ENCODE results near the gene ABCB8. TPM values are rescaled to one million over a fixed set of nuclear protein-coding genes. Genes with fewer than 3 reads are reported as not detected.

The ABCB8 gene
- total RNA-seq, 1 donor: 35.4 TPM

- no peak for DNase-seq (ENCODE audit: low read depth)
- H3K4me3 ChIP-seq (ENCODE audit: low read depth, low read length): no peak overlapping the region
- TF ChIP-seq CTCF (IDR thresholded peaks at IDR 0.05; ENCODE audit: insufficient read depth, low read depth, low read length): no peak
Observed at GRCh38 chr7:151033864-151034249, 5.6 kb downstream of the ABCB8 start.

GRCh38 chr7:151034312-151035025, 6.2 kb downstream of the ABCB8 start:
- DNase-seq (ENCODE audit: low read depth): no peak
- no peak for TF ChIP-seq CTCF (IDR thresholded peaks at IDR 0.05; ENCODE audit: insufficient read depth, low read depth, low read length)
- H3K4me3 ChIP-seq (ENCODE audit: low read depth, low read length): no peak overlapping the region

GRCh38 chr7:151035026-151035717, 6.9 kb downstream of the ABCB8 start:
- H3K4me3 ChIP-seq (ENCODE audit: low read depth, low read length): no peak overlapping the region
- no peak for DNase-seq (ENCODE audit: low read depth)
- no peak for TF ChIP-seq CTCF (IDR thresholded peaks at IDR 0.05; ENCODE audit: insufficient read depth, low read depth, low read length)

- DNase-seq (ENCODE audit: low read depth): no peak
- TF ChIP-seq CTCF (IDR thresholded peaks at IDR 0.05; ENCODE audit: insufficient read depth, low read depth, low read length): no peak
- no peak overlapping the region for H3K4me3 ChIP-seq (ENCODE audit: low read depth, low read length)
Observed at GRCh38 chr7:151035902-151036301, 7.7 kb downstream of the ABCB8 start.

GRCh38 chr7:151038951-151039849, 10.9 kb downstream of the ABCB8 start:
- no peak for TF ChIP-seq CTCF (IDR thresholded peaks at IDR 0.05; ENCODE audit: insufficient read depth, low read depth, low read length)
- no peak overlapping the region for H3K4me3 ChIP-seq (ENCODE audit: low read depth, low read length)
- DNase-seq (ENCODE audit: low read depth): peak; percentile 96

- TF ChIP-seq CTCF (IDR thresholded peaks at IDR 0.05; ENCODE audit: insufficient read depth, low read depth, low read length): no peak
- no peak overlapping the region for H3K4me3 ChIP-seq (ENCODE audit: low read depth, low read length)
- no peak for DNase-seq (ENCODE audit: low read depth)
Observed at GRCh38 chr7:151039850-151040548, 11.7 kb downstream of the ABCB8 start.

Data from fibroblast of villous mesenchyme (primary cell).